HL-60 (cell line): ENCODE data around the gene CNTNAP2.

ENCODE experiments used
- DNase-seq, 2 experiments: peaks; one replicate each; pipeline ENCODE4 v3.0.0-alpha.2; 2010 to 2020; ENCODE audit warnings: low read depth in 1 of 2, low spot score in 1 of 2
- H3K27ac ChIP-seq: fragments of 250-450 bp; sonication (Bioruptor Pico); replicated peaks from 2 replicates; pipeline ENCODE4 v1.5.1; 2020; ENCODE audit warnings: mild to moderate bottlenecking, moderate library complexity
- H3K27me3 ChIP-seq: fragments of 250-450 bp; sonication (Bioruptor Pico); 2 replicates; pipeline ENCODE4 v1.5.1; 2021; ENCODE audit warnings: mild to moderate bottlenecking, moderate library complexity; ENCODE audit not compliant: insufficient read depth, poor library complexity, severe bottlenecking
- H3K4me3 ChIP-seq: replicated peaks from 2 replicates; pipeline ENCODE4 v1.5.1; 2011; ENCODE audit warnings: mild to moderate bottlenecking, control low read depth, low read length; ENCODE audit not compliant: insufficient read depth
- GABPA ChIP-seq: IDR thresholded peaks from 2 replicates; pipeline ENCODE4 v1.6.1; 2012; ENCODE audit warnings: low read depth
- POLR2AphosphoS5 ChIP-seq: IDR thresholded peaks from 2 replicates; pipeline ENCODE4 v1.6.1; 2012; ENCODE audit warnings: low read depth
- SPI1 ChIP-seq: IDR thresholded peaks from 2 replicates; pipeline ENCODE4 v1.6.1; 2012; ENCODE audit warnings: low read depth, mild to moderate bottlenecking, borderline replicate concordance
- TF ChIP-seq, protein P1 (sequence below): IDR thresholded peaks from 2 replicates; pipeline ENCODE4 v1.6.1; 2012; ENCODE audit warnings: low read depth; ENCODE audit not compliant: insufficient replicate concordance
- TF ChIP-seq, protein P2 (sequence below): IDR thresholded peaks from one replicate; pipeline ENCODE4 v1.5.1; 2011; ENCODE audit warnings: low read length, control low read depth, inconsistent platforms; ENCODE audit not compliant: insufficient read depth

The CNTNAP2 gene

DNA sequence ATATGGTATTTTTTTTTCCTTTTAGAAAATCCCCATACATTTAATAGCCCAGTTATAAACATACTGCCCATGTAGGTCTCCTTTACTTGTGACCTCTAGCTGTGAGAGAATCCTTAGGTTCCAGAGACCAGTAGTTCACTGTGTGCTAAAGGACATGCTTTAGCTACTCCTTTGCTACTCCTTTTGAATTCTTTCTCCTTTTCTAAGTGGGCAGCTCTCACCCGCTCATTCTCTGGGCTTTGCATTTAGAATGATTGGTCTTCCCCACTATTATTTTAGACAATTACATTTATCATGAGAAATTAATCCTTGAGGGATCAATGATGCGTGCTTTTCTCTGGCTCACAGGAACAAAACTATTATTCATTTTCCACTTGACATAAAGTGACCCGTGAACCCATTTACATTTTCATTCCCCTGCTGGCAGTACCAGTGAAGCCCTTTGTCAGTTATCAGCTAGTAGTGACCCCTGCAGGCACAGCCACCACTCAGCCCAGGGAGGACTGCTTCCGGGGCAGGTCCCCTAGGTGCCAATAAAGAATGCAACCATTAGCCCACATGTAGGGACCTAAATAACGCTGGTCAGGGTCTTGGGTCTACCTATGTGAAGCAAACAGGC is 844.3 kb downstream of the CNTNAP2 start:
- Histone ChIP-seq H3K4me3 (no peak overlapping the region), H3K27me3 (no peaks in the 10 kb centered on the region), H3K27ac (no peak overlapping the region)
- no peak for DNase-seq
- TF ChIP-seq, protein P1, sequence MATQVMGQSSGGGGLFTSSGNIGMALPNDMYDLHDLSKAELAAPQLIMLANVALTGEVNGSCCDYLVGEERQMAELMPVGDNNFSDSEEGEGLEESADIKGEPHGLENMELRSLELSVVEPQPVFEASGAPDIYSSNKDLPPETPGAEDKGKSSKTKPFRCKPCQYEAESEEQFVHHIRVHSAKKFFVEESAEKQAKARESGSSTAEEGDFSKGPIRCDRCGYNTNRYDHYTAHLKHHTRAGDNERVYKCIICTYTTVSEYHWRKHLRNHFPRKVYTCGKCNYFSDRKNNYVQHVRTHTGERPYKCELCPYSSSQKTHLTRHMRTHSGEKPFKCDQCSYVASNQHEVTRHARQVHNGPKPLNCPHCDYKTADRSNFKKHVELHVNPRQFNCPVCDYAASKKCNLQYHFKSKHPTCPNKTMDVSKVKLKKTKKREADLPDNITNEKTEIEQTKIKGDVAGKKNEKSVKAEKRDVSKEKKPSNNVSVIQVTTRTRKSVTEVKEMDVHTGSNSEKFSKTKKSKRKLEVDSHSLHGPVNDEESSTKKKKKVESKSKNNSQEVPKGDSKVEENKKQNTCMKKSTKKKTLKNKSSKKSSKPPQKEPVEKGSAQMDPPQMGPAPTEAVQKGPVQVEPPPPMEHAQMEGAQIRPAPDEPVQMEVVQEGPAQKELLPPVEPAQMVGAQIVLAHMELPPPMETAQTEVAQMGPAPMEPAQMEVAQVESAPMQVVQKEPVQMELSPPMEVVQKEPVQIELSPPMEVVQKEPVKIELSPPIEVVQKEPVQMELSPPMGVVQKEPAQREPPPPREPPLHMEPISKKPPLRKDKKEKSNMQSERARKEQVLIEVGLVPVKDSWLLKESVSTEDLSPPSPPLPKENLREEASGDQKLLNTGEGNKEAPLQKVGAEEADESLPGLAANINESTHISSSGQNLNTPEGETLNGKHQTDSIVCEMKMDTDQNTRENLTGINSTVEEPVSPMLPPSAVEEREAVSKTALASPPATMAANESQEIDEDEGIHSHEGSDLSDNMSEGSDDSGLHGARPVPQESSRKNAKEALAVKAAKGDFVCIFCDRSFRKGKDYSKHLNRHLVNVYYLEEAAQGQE = no peak
- TF ChIP-seq POLR2AphosphoS5 (no peak), SPI1 (no peak), GABPA (no peak)
- TF ChIP-seq, protein P2, sequence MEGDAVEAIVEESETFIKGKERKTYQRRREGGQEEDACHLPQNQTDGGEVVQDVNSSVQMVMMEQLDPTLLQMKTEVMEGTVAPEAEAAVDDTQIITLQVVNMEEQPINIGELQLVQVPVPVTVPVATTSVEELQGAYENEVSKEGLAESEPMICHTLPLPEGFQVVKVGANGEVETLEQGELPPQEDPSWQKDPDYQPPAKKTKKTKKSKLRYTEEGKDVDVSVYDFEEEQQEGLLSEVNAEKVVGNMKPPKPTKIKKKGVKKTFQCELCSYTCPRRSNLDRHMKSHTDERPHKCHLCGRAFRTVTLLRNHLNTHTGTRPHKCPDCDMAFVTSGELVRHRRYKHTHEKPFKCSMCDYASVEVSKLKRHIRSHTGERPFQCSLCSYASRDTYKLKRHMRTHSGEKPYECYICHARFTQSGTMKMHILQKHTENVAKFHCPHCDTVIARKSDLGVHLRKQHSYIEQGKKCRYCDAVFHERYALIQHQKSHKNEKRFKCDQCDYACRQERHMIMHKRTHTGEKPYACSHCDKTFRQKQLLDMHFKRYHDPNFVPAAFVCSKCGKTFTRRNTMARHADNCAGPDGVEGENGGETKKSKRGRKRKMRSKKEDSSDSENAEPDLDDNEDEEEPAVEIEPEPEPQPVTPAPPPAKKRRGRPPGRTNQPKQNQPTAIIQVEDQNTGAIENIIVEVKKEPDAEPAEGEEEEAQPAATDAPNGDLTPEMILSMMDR = no peak

DNA sequence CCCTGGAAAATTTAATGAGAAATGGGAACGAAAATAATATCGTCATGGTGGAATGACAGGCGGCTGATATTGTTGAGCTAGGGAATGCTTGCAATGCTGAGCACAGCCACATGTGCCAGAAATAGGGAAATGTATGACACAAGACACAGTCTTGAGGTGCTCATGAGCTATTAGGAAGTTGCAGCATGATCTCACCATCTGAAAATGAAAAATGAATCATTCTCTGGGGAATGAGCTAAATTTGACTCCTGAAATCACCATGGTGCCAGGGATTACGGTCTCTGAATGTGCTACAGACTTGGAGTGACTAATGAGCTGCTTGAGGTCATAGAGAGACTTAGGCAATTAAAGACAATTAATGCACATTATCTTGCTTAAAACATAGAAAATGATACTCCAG is 845.0 kb downstream of the CNTNAP2 start:
- H3K27me3 ChIP-seq = no peaks in the 10 kb centered on the region
- TF ChIP-seq, protein P2 = no peak
- TF ChIP-seq POLR2AphosphoS5 = no peak
- TF ChIP-seq, protein P1 = no peak
- no peak for TF ChIP-seq SPI1
- TF ChIP-seq GABPA = no peak
- DNase-seq = peak in 1 of 2 experiments; percentile 4
- no peak overlapping the region for H3K27ac ChIP-seq
- H3K4me3 ChIP-seq = no peak overlapping the region

DNA sequence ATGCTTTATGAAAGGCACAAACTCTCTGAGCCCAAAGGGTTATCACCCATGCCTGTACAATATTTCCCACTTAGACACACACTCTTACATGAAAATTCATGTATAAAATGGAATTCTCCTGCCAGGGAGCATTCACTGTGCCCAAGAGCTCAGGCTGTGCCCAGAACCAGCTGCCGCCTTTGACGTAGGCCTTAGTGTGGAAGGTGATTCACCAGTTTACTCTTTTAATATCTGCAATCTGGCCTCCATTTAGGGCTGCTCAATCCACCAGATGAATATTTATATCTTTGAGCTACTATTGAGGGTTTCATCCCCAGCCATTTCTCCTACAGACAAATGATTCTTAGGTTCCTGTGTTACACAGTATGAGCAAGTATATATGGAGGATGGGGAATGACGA is 849.7 kb downstream of the CNTNAP2 start:
- no peak overlapping the region for H3K27ac ChIP-seq
- DNase-seq = no peak
- no peak overlapping the region for H3K4me3 ChIP-seq
- no peaks in the 10 kb centered on the region for H3K27me3 ChIP-seq
- TF ChIP-seq SPI1 (no peak), POLR2AphosphoS5 (no peak), GABPA (no peak)
- TF ChIP-seq, protein P1 = no peak
- TF ChIP-seq, protein P2 = no peak
